PC-3 (cell line): ENCODE measurements around the gene SPDYE1. TPM values are rescaled to one million over a fixed set of nuclear protein-coding genes. Genes with fewer than 3 reads are reported as not detected.

ENCODE experiments used
- ATAC-seq: fragments of 200-7000 bp; cut with Tn5 transposase; 2 replicates; pipeline ENCODE4 v1.9.1; 2020; ENCODE audit warnings: mild to moderate bottlenecking, moderate library complexity
- BruUV-seq: library from RNA; stranded (reverse); fragments of 400-500 nt; replicated peaks from 2 replicates; lab custom pipeline; 2021; lab: Mats Ljungman, UMichigan
- CTCF ChIA-PET: fragments of 300-600 bp; sonication (Branson Sonifier 250); formaldehyde crosslinking; loops from one replicate; lab custom pipeline; 2022; ENCODE audit warnings: antibody characterized with exemption; lab: Charles Lee
- POLR2A ChIA-PET: fragments of 300-600 bp; sonication (Branson Sonifier 250); formaldehyde crosslinking; loops from one replicate; lab custom pipeline; 2022; ENCODE audit warnings: antibody characterized with exemption; ENCODE audit not compliant: unreplicated experiment; lab: Charles Lee
- DNase-seq: peaks from one replicate; pipeline ENCODE4 v3.0.0-alpha.2; 2015
- H2AFZ ChIP-seq: fragments of 300-600 bp; sonication (generic); 2 replicates; pipeline ENCODE4 v1.6.0; 2016; ENCODE audit warnings: antibody characterized with exemption, low read length
- H3F3A ChIP-seq: fragments of 300-600 bp; sonication (generic); one replicate; pipeline ENCODE4 v1.6.0; 2017; ENCODE audit warnings: antibody characterized with exemption, low read length, control low read depth, mild to moderate bottlenecking; ENCODE audit not compliant: unreplicated experiment
- H3K27ac ChIP-seq: fragments of 300-600 bp; sonication (generic); 2 replicates; pipeline ENCODE4 v1.5.1; 2016; ENCODE audit warnings: mild to moderate bottlenecking, low read length
- H3K27me3 ChIP-seq: fragments of 300-600 bp; sonication (generic); 2 replicates; pipeline ENCODE4 v1.6.1; 2016; ENCODE audit warnings: low read length, mixed read lengths
- H3K36me3 ChIP-seq: fragments of 300-600 bp; sonication (generic); 2 replicates; pipeline ENCODE4 v1.6.1; 2016; ENCODE audit warnings: low read depth, mixed run types, low read length, mixed read lengths
- H3K4me1 ChIP-seq: fragments of 300-600 bp; sonication (generic); 2 replicates; pipeline ENCODE4 v1.5.1; 2016; ENCODE audit warnings: low read length; ENCODE audit not compliant: insufficient read depth
- H3K4me2 ChIP-seq: fragments of 300-600 bp; sonication (generic); 2 replicates; pipeline ENCODE4 v1.6.0; 2016; ENCODE audit warnings: low read length
- H3K4me3 ChIP-seq: fragments of 300-600 bp; sonication (generic); 2 replicates; pipeline ENCODE4 v1.5.1; 2016; ENCODE audit warnings: mild to moderate bottlenecking, low read length, mixed read lengths
- H3K79me2 ChIP-seq: fragments of 300-600 bp; sonication (generic); 2 replicates; pipeline ENCODE4 v1.6.1; 2017; ENCODE audit warnings: low read length, mixed read lengths
- H3K9ac ChIP-seq: fragments of 300-600 bp; sonication (generic); 2 replicates; pipeline ENCODE4 v1.6.0; 2016; ENCODE audit warnings: mild to moderate bottlenecking, low read length
- H3K9me2 ChIP-seq: fragments of 300-600 bp; sonication (generic); replicated peaks from 2 replicates; pipeline ENCODE4 v1.6.1; 2016; ENCODE audit warnings: mixed run types, low read length, mixed read lengths
- H3K9me3 ChIP-seq: fragments of 300-600 bp; sonication (generic); 2 replicates; pipeline ENCODE4 v1.6.1; 2016; ENCODE audit warnings: low read length, mixed read lengths
- H4K20me1 ChIP-seq: fragments of 300-600 bp; sonication (generic); 2 replicates; pipeline ENCODE4 v1.6.1; 2016; ENCODE audit warnings: low read length, mixed read lengths
- EZH2 ChIP-seq: fragments of 300-600 bp; sonication (generic); IDR thresholded peaks from one replicate; pipeline ENCODE4 v1.6.1; 2017; ENCODE audit warnings: antibody characterized with exemption, mild to moderate bottlenecking, low read length; ENCODE audit not compliant: unreplicated experiment
- EZH2phosphoT487 ChIP-seq: fragments of 300-600 bp; sonication (generic); IDR thresholded peaks from 2 replicates; pipeline ENCODE4 v1.6.1; 2018; ENCODE audit warnings: mild to moderate bottlenecking, antibody characterized with exemption, low read length, borderline replicate concordance
- intact Hi-C: fragments of 100-400 bp; cut with micrococcal nuclease; formaldehyde crosslinking; loops from 2 replicates; pipeline ENCODE4 v1.9.0; 2023
- total RNA-seq: library from RNA; depleted of rRNA; stranded (reverse); fragments of >200 nt; gene quantifications from 2 replicates; pipeline ENCODE4 v1.2.3, GENCODE V29; 2014
- TF ChIP-seq, protein P1 (sequence below): fragments of 300-600 bp; sonication (generic); conservative IDR thresholded peaks from 2 replicates; pipeline ENCODE4 v1.5.1; 2017; ENCODE audit warnings: antibody characterized with exemption, low read depth, mild to moderate bottlenecking, low read length

SPDYE1 gene
- total RNA-seq, 1 experiment from 2014 or later, result not detected

- ATAC-seq (no peak), DNase-seq (no peak)
- H3K9me2 ChIP-seq, result no peaks in the 10 kb centered on the region
- H3K79me2 ChIP-seq, result peaks cover 27% of the 10 kb centered on the region
- H4K20me1 ChIP-seq, result peaks cover 33% of the 10 kb centered on the region
- H3K9me3 ChIP-seq, result no peaks in the 10 kb centered on the region
- CTCF ChIA-PET, result no interaction called here
- intact Hi-C loops, result no loop called here
- H3K4me3 ChIP-seq, result no peak overlapping the region
- no peak overlapping the region for H3K4me2 ChIP-seq
- TF ChIP-seq, protein P1, sequence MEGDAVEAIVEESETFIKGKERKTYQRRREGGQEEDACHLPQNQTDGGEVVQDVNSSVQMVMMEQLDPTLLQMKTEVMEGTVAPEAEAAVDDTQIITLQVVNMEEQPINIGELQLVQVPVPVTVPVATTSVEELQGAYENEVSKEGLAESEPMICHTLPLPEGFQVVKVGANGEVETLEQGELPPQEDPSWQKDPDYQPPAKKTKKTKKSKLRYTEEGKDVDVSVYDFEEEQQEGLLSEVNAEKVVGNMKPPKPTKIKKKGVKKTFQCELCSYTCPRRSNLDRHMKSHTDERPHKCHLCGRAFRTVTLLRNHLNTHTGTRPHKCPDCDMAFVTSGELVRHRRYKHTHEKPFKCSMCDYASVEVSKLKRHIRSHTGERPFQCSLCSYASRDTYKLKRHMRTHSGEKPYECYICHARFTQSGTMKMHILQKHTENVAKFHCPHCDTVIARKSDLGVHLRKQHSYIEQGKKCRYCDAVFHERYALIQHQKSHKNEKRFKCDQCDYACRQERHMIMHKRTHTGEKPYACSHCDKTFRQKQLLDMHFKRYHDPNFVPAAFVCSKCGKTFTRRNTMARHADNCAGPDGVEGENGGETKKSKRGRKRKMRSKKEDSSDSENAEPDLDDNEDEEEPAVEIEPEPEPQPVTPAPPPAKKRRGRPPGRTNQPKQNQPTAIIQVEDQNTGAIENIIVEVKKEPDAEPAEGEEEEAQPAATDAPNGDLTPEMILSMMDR, result no peak
- TF ChIP-seq EZH2phosphoT487, result no peak
- TF ChIP-seq EZH2, result no peak
- H3K27me3 ChIP-seq, result no peaks in the 10 kb centered on the region
- POLR2A ChIA-PET, result no interaction called here
- no peaks in the 10 kb centered on the region for H3F3A ChIP-seq
- no peak overlapping the region for H3K9ac ChIP-seq
- H3K27ac ChIP-seq, result no peak overlapping the region
- no peak overlapping the region for H2AFZ ChIP-seq
- no TSS peak for BruUV-seq
- peaks cover 43% of the 10 kb centered on the region for H3K36me3 ChIP-seq
- H3K4me1 ChIP-seq, result peaks cover 20% of the 10 kb centered on the region
These were observed 55.2 kb downstream of the SPDYE1 start for GRCh38 chr7:44052771-44053365.

- Histone ChIP-seq H3F3A (no peaks in the 10 kb centered on the region), H3K27ac (no peak overlapping the region), H3K9me3 (no peaks in the 10 kb centered on the region), H3K9me2 (no peaks in the 10 kb centered on the region), H2AFZ (no peak overlapping the region), H3K9ac (no peak overlapping the region), H4K20me1 (peaks cover 3% of the 10 kb centered on the region; the same call in 1 of the 2 replicates), H3K4me2 (no peak overlapping the region), H3K4me3 (no peak overlapping the region), H3K36me3 (peaks cover 52% of the 10 kb centered on the region; the same call in 1 of the 2 replicates), H3K27me3 (no peaks in the 10 kb centered on the region), H3K79me2 (0 out of 2 replicates have a peak, but pooled peaks cover 2% of the 10 kb centered on the region), H3K4me1 (no peaks in the 10 kb centered on the region)
- intact Hi-C loops, result no loop called here
- no peak for ATAC-seq
- TF ChIP-seq EZH2 (no peak), EZH2phosphoT487 (no peak)
- TF ChIP-seq, protein P1, result no peak
- BruUV-seq, result no TSS peak
- no peak for DNase-seq
- ChIA-PET POLR2A (no interaction called here), CTCF (no interaction called here)
These were observed 59.0 kb downstream of the SPDYE1 start for GRCh38 chr7:44056681-44057080.

DNA sequence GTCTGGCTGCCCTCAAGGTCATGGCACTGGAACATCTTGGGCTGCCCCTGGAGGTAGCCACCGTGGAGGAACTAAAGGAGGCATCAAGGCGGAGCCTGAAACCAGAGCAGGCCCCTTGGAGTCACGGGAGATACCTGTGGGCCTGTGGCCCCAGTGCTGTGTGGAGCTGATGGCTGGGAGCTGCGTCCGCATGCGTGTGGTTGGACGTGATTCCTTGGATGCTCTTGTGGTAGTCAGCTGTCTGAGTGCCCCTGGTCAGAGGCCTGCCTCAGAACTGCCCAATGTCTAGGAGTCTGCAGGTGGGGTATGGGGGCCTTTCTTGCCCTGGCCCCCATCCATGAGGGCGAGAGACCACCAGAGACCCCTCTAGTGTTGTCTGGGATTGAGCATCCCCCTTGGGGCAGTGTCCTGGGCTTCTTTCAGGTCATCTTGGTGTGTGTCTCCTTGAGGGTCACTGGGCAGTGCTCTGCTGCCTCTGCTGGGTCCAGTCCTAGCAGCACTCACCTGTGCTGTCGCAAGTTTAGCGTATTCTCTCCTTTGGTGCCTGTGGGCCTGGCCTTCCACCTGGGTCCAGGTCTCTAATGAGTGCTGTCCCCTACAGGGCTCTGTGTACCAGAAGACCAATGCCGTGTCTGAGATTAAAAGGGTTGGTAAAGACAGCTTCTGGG is 59.6 kb downstream of the SPDYE1 start:
- Histone ChIP-seq H3K4me1 (no peaks in the 10 kb centered on the region), H3K36me3 (peaks cover 50% of the 10 kb centered on the region; the same call in 1 of the 2 replicates), H4K20me1 (no peaks in the 10 kb centered on the region; the same call in 1 of the 2 replicates), H3K27ac (no peak overlapping the region), H3F3A (no peaks in the 10 kb centered on the region), H2AFZ (no peak overlapping the region), H3K9me3 (no peaks in the 10 kb centered on the region), H3K9me2 (no peaks in the 10 kb centered on the region), H3K9ac (no peak overlapping the region), H3K79me2 (0 out of 2 replicates have a peak, but pooled peaks cover 2% of the 10 kb centered on the region), H3K4me3 (no peak overlapping the region), H3K27me3 (no peaks in the 10 kb centered on the region), H3K4me2 (no peak overlapping the region)
- intact Hi-C loops, result no loop called here
- ATAC-seq (no peak), DNase-seq (no peak)
- CTCF ChIA-PET, result no interaction called here
- no TSS peak for BruUV-seq
- no peak for TF ChIP-seq EZH2
- no peak for TF ChIP-seq EZH2phosphoT487
- TF ChIP-seq, protein P1, result no peak
- POLR2A ChIA-PET, result no interaction called here
